Heart right ventricle (tissue), 16 donors: ENCODE data around the gene IGSF21. TPM values are rescaled to one million over a fixed set of nuclear protein-coding genes. Genes with fewer than 3 reads are reported as not detected.
A peak's percentile ranks its signal among the peaks of the same experiment; 100 is the strongest.

ENCODE experiments used
- ATAC-seq, 8 donors: fragments of 200-7000 bp; cut with Tn5 transposase; one replicate each; pipeline ENCODE4 v1.9.1; 2020; ENCODE audit warnings: mild to moderate bottlenecking in 8 of 8, moderate library complexity in 8 of 8, moderate number of reproducible peaks in 1 of 8
- DNase-seq, 2 donors: peaks; one replicate each; pipeline ENCODE4 v3.0.0-alpha.2; 2020
- H3K27ac ChIP-seq, 10 donors: fragments of 200-600 bp; sonication (generic) in 2 of 10; one replicate each; pipeline versions ENCODE4 v1.5.0 to v1.8.0; 2020 to 2022; ENCODE audit warnings: mild to moderate bottlenecking in 3 of 10
- H3K27me3 ChIP-seq, 7 donors: fragments of 200-600 bp; one replicate each; pipeline ENCODE4 v1.8.0; 2021 to 2022; ENCODE audit warnings: mild to moderate bottlenecking in 2 of 7
- H3K36me3 ChIP-seq, 9 donors: fragments of 200-600 bp; sonication (generic) in 1 of 9; one replicate each; pipeline versions ENCODE4 v1.5.0 to v1.8.0; 2020 to 2022; ENCODE audit warnings: mild to moderate bottlenecking in 2 of 9
- H3K4me1 ChIP-seq, 9 donors: fragments of 200-600 bp; sonication (generic) in 1 of 9; one replicate each; pipeline versions ENCODE4 v1.5.0 to v1.8.0; 2020 to 2022; ENCODE audit warnings: mild to moderate bottlenecking in 4 of 9
- H3K4me3 ChIP-seq, 10 donors: fragments of 200-600 bp; sonication (generic) in 2 of 10; one replicate each; pipeline versions ENCODE4 v1.5.0 to v1.8.0; 2020 to 2022; ENCODE audit warnings: mild to moderate bottlenecking in 7 of 10, moderate library complexity in 2 of 10
- H3K9me3 ChIP-seq, 11 donors: fragments of 200-600 bp in 10 of 11; sonication (generic) in 2 of 11; one replicate each; pipeline versions ENCODE4 v1.5.0 to v1.8.0; 2013 to 2022; ENCODE audit warnings: mild to moderate bottlenecking in 2 of 11, control low read depth in 1 of 11, moderate library complexity in 1 of 11
- CTCF ChIP-seq, 9 donors: fragments of 200-600 bp; sonication (generic) in 2 of 9; IDR thresholded peaks; one replicate each; pipeline versions ENCODE4 v1.5.0 to v1.8.0; 2021 to 2022; ENCODE audit warnings: antibody characterized with exemption in 9 of 9, mild to moderate bottlenecking in 5 of 9, moderate library complexity in 1 of 9
- WGBS, 2 donors: extraction: QIAGEN DNeasy Blood & Tissue Kit; methylation state at CpG; one replicate each; pipeline ENCODE4 v1.1.7; 2013; ENCODE audit warnings: inconsistent platforms in 1 of 2; 5-methylcytosine and 5-hydroxymethylcytosine counted together
- intact Hi-C, 10 donors: fragments of 100-400 bp; cut with DNase I; formaldehyde crosslinking; loops; one replicate each; pipeline versions ENCODE4 v1.11.1 to v1.14.2; 2022
- polyA plus RNA-seq, 2 donors: library from polyadenylated mRNA; stranded (reverse); fragments of 200-250 nt; gene quantifications; one replicate each; pipeline ENCODE4 v1.2.3, GENCODE V29; 2013
- total RNA-seq, 10 donors: library from RNA; stranded (reverse); fragmentation: NEBNext Ultra II Directional in 3 of 10; extraction: Animal tissue kit (Norgen Biotek cat#: 25700) in 3 of 10; gene quantifications; one replicate each; pipeline versions ENCODE4 v1.2.1 to v1.2.4, GENCODE V29; 2021 to 2023
- donor health status: Arrhythmogenic right ventricular cardiomyopathy.
- donor health status: ischemic (EF 13 %, LVEDD 7.1; RV severe dilation, severe dysfunction).
- donor health status: healthy with polysubstance abuse.
- donor health status: DM: no; HTN: yes; CAD: no.
- donor health status: DM: no; HTN: no; CAD: no.
- donor health status: ischemic (EF 25% LVEDD 6.9; RV normal size, moderate dysfunction).
- donor health status: ischemic (EF 25% LVEDD 5.7; RV mildly dilated, moderate dysfunction).
- donor health status: healthy.
- donor health status: DM: yes; HTN: yes; CAD: no.
- donor health status: Ischemic cardiomyopathy.
- donor health status: ischemic (EF 35%, LVEDD 5.7; RV mildly dilated, moderate dysfunction).
- donor health status: nonischemic (EF 11% LVEDD 7.7; RV severe dilation, severe dysfunction).
- donor health status: DM: yes; HTN: yes; CAD: no.
- donor health status: PGD.
- donor health status: ischemic (EF 29% LVEDD 5.4; RV normal size, mild dysfunction).
- donor health status: nonischemic (EF 23%, LVEDD 6.1; RV moderate dilation, normal function).

IGSF21 gene
- total and polyA plus RNA-seq, 12 donors: 0.13 to 1.6 (median 0.51) TPM; not detected in 1

- Histone ChIP-seq H3K4me1 (peaks cover 0 to 6% (median 0%) of the 10 kb centered on the region in 9 donors), H3K4me3 (no peak overlapping the region), H3K27ac (no peak overlapping the region), H3K27me3 (peaks cover 0 to 75% (median 32%) of the 10 kb centered on the region in 7 donors), H3K9me3 (no peaks in the 10 kb centered on the region), H3K36me3 (no peaks in the 10 kb centered on the region)
- no peak for DNase-seq
- no peak for ATAC-seq
- intact Hi-C loops: no loop called here
- WGBS, 2 donors: 65 to 78% methylated on average over 2 of the region's 2 CpGs
- no peak for TF ChIP-seq CTCF (IDR thresholded peaks at IDR 0.05)
Measured at GRCh38 chr1:18192974-18193373, 85.4 kb downstream of the IGSF21 start.

- H3K27me3 ChIP-seq: peaks cover 0 to 91% (median 62%) of the 10 kb centered on the region in 7 donors
- ATAC-seq: no peak
- no peak overlapping the region for H3K4me3 ChIP-seq
- WGBS, 2 donors: 43 to 54% methylated on average over 3 of the region's 3 CpGs
- DNase-seq: no peak
- no peaks in the 10 kb centered on the region for H3K4me1 ChIP-seq
- H3K36me3 ChIP-seq: no peaks in the 10 kb centered on the region
- H3K9me3 ChIP-seq: no peaks in the 10 kb centered on the region
- no peak overlapping the region for H3K27ac ChIP-seq
- no peak for TF ChIP-seq CTCF (IDR thresholded peaks at IDR 0.05)
- intact Hi-C loops: no loop called here
Measured at GRCh38 chr1:18197299-18197698, 89.7 kb downstream of the IGSF21 start.

- H3K27me3 ChIP-seq: peaks cover 0 to 94% (median 68%) of the 10 kb centered on the region in 7 donors
- no peak overlapping the region for H3K27ac ChIP-seq
- no peak for DNase-seq
- WGBS, 2 donors: 53 to 54% methylated on average over 10 of the region's 10 CpGs
- intact Hi-C loops: no loop called here
- ATAC-seq: peak in 2 of 8 donors; percentile 35 to 59
- no peak overlapping the region for H3K4me3 ChIP-seq
- no peaks in the 10 kb centered on the region for H3K36me3 ChIP-seq
- no peaks in the 10 kb centered on the region for H3K9me3 ChIP-seq
- H3K4me1 ChIP-seq: no peaks in the 10 kb centered on the region
- no peak for TF ChIP-seq CTCF (IDR thresholded peaks at IDR 0.05)
Measured at GRCh38 chr1:18198260-18198659, 90.7 kb downstream of the IGSF21 start.

- DNase-seq: no peak
- Histone ChIP-seq H3K4me1 (no peaks in the 10 kb centered on the region), H3K36me3 (no peaks in the 10 kb centered on the region), H3K27ac (no peak overlapping the region), H3K4me3 (no peak overlapping the region), H3K27me3 (peaks cover 0 to 95% (median 74%) of the 10 kb centered on the region in 7 donors), H3K9me3 (no peaks in the 10 kb centered on the region)
- TF ChIP-seq CTCF (IDR thresholded peaks at IDR 0.05): no peak
- intact Hi-C loops: no loop called here
- ATAC-seq: no peak
- WGBS, 2 donors: 23 to 24% methylated on average over 14 of the region's 14 CpGs
Measured at GRCh38 chr1:18199462-18199861, 91.9 kb downstream of the IGSF21 start.
